IPS-11a (cell line): Measurements from ENCODE around the gene MORF4L2.
A peak's percentile ranks its signal among the peaks of the same experiment; 100 is the strongest.

Experiments used
- H3K4me3 ChIP-seq: one replicate; pipeline ENCODE4 v1.5.1; 2013; ENCODE audit warnings: low read depth, low read length, control low read depth

The MORF4L2 gene

GRCh38 chrX:103686199-103687072 is at the start of gene MORF4L2:
TSS of gene MORF4L2 (minus strand) at chrX:103686699. CDS start at chrX:103677027, 9,672 bp downstream.
- peak within 1 kb of the TSS; percentile 83 for H3K4me3 ChIP-seq

GRCh38 chrX:103734125-103734760 is 47.7 kb upstream of the MORF4L2 start:
- no peak overlapping the region for H3K4me3 ChIP-seq

GRCh38 chrX:103733017-103733416 is 46.5 kb upstream of the MORF4L2 start:
- no peak overlapping the region for H3K4me3 ChIP-seq

- H3K4me3 ChIP-seq, result no peak overlapping the region
Measured at GRCh38 chrX:103730796-103731493, 44.4 kb upstream of the MORF4L2 start.

GRCh38 chrX:103730147-103730795 is 43.8 kb upstream of the MORF4L2 start:
- no peak overlapping the region for H3K4me3 ChIP-seq

- no peak overlapping the region for H3K4me3 ChIP-seq
Measured at GRCh38 chrX:103729015-103729414, 42.5 kb upstream of the MORF4L2 start.

- H3K4me3 ChIP-seq, result no peak overlapping the region
Measured at GRCh38 chrX:103727115-103727514, 40.6 kb upstream of the MORF4L2 start.

GRCh38 chrX:103726477-103726876 is 40.0 kb upstream of the MORF4L2 start:
- no peak overlapping the region for H3K4me3 ChIP-seq

GRCh38 chrX:103722505-103722904 is 36.0 kb upstream of the MORF4L2 start:
- no peak overlapping the region for H3K4me3 ChIP-seq

GRCh38 chrX:103718120-103718519 is 31.6 kb upstream of the MORF4L2 start:
- H3K4me3 ChIP-seq, result no peak overlapping the region

GRCh38 chrX:103716962-103717361 is 30.5 kb upstream of the MORF4L2 start:
- H3K4me3 ChIP-seq, result no peak overlapping the region

GRCh38 chrX:103710609-103711008 is 24.1 kb upstream of the MORF4L2 start, which contains the start of gene TMEM31:
TSS of gene TMEM31 (plus strand) at chrX:103710909. CDS start at chrX:103712259, 1,350 bp downstream.
- no peak within 1 kb of the TSS for H3K4me3 ChIP-seq

GRCh38 chrX:103704863-103705262 is 18.4 kb upstream of the MORF4L2 start:
- no peak overlapping the region for H3K4me3 ChIP-seq

- no peak overlapping the region for H3K4me3 ChIP-seq
Measured at GRCh38 chrX:103699243-103699642, 12.7 kb upstream of the MORF4L2 start.

- no peak overlapping the region for H3K4me3 ChIP-seq
Measured at GRCh38 chrX:103697687-103698086, 11.2 kb upstream of the MORF4L2 start.

GRCh38 chrX:103691059-103691458 is 4.6 kb upstream of the MORF4L2 start:
- no peak overlapping the region for H3K4me3 ChIP-seq

GRCh38 chrX:103688946-103689345 is 2.4 kb upstream of the MORF4L2 start:
- H3K4me3 ChIP-seq, result no peak overlapping the region

- H3K4me3 ChIP-seq, result peak overlapping the region; percentile 72
Measured at GRCh38 chrX:103687696-103688201, 1.2 kb upstream of the MORF4L2 start.

- peak overlapping the region; percentile 72 for H3K4me3 ChIP-seq
Measured at GRCh38 chrX:103687073-103687695, 685 bp upstream of the MORF4L2 start.

GRCh38 chrX:103685396-103685795 is 1.1 kb downstream of the MORF4L2 start:
- peak overlapping the region; percentile 83 for H3K4me3 ChIP-seq
